Forelimb muscle (tissue), 1 donor: ENCODE results near the gene RESP18. TPM values are rescaled to one million over a fixed set of nuclear protein-coding genes. Genes with fewer than 3 reads are reported as not detected.
"Not testable (repeated sequence)": the region's sequence is repeated elsewhere in the genome, so short reads cannot be mapped to it uniquely, and the experiment has no call there.

Source experiments
- DNase-seq: peaks from one replicate; pipeline ENCODE4 v3.0.0-alpha.2; 2013; ENCODE audit warnings: low read depth
- polyA plus RNA-seq: library from polyadenylated mRNA; unstranded; fragments of 120-200 nt; gene quantifications from one replicate; pipeline ENCODE4 v1.2.1, GENCODE V29; 2013; ENCODE audit not compliant: insufficient read length

Gene RESP18
- polyA plus RNA-seq, 1 donor = not detected

DNA sequence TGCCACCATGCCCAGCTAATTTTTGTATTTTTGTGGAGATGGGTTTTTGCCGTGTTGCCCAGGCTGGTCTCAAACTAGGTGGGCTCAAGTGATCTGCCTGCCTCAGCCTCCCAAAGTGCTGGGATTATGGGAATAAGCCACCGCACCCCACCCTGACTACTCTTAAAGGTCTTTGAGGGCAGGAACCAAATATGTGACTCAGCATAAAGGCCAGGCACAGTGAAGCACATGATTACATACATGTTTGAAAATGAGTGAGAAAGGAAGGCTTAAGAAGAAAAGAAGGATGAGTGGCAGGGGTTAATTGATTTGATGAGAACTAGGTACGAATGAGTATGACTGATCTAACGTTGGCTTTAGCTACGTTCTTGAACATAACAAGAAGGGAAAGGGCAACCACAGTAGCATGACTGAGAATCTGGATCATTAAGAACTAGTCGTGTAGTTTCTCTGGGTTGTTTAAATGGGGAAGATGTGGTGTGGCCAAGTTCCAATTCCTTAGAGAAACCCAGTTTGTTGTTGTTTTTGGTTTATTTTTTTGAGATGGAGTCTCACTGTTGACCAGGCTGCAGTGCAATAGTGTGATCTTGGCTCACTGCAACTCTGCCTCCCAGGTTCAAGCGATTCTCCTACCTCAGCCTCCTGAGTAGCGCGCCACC, 6.8 kb downstream of the RESP18 start:
- no peak for DNase-seq

GRCh38 chr2:219325136-219325535, 7.4 kb downstream of the RESP18 start:
- DNase-seq = no peak

DNA sequence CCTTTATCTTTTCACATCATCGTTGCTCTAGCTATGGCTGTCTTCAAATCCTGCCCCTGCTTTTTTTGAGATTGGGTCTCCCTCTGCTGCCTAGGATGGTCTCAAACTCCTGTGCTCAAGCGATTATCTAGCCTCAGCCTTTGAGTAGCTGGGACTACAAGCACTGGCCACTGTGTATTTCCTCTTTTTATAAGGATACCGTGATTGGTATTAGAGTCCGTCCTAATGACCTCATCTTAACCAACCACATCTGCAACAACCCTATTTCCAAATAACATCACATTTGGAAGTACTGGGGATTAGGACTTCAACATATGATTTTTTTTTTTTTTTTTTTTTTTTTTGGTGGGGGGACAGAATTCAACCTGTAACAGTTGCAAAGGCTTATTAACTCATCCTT, 9.1 kb downstream of the RESP18 start:
- no peak for DNase-seq

GRCh38 chr2:219314804-219315468, 17.6 kb downstream of the RESP18 start:
- no peak for DNase-seq

DNA sequence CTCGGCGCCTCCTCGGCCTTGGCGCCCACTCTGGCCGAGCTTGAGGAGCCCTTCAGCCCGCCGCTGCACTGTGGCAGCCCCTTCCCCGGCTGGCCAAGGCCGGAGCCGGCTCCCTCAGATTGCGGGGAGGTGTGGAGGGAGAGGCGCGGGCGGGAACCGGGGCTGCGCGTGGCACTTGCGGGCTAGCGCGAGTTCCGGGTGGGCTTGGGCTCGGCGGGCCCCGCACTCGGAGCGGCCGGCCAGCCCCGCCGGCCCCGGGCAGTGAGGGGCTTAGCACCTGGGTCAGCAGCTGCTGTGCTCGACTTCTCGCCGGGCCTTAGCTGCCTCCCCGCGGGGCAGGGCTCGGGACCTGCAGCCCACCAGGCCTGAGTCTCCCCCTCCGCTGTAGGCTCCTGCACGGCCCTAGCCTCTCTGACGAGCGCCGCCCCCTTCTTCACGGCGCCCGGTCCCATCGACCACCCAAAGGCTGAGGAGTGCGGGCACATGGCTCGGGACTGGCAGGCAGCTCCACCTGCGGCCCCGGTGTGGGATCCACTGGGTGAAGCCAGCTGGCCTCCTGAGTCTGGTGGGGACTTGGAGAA, 19.8 kb downstream of the RESP18 start:
- DNase-seq = not testable (repeated sequence)

DNA sequence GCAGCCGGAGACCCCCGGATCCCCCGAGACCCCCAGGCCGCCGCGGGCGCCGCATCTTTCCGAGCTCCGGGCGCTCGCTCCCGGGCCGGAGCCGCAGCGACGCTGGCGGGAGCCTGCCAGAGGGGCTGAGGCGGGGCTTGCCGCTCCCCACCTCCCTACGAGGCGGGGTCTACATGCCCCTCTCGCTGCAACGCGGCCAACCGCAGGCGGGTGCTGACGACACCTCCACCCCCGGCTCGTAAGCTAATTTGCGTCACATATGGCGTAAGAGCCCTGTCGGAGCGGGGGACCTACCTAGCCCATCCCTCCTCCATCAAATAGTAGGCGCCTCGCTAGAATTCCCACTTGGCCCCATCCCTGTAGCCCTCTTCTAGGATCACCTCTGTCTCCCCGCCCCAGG, 23.3 kb downstream of the RESP18 start, which contains the start of gene PTPRN:
TSS of gene PTPRN (minus strand) at position 124 of the 400 bp plus-strand sequence. CDS start at position 55, 69 bp downstream.
- DNase-seq = no peak

DNA sequence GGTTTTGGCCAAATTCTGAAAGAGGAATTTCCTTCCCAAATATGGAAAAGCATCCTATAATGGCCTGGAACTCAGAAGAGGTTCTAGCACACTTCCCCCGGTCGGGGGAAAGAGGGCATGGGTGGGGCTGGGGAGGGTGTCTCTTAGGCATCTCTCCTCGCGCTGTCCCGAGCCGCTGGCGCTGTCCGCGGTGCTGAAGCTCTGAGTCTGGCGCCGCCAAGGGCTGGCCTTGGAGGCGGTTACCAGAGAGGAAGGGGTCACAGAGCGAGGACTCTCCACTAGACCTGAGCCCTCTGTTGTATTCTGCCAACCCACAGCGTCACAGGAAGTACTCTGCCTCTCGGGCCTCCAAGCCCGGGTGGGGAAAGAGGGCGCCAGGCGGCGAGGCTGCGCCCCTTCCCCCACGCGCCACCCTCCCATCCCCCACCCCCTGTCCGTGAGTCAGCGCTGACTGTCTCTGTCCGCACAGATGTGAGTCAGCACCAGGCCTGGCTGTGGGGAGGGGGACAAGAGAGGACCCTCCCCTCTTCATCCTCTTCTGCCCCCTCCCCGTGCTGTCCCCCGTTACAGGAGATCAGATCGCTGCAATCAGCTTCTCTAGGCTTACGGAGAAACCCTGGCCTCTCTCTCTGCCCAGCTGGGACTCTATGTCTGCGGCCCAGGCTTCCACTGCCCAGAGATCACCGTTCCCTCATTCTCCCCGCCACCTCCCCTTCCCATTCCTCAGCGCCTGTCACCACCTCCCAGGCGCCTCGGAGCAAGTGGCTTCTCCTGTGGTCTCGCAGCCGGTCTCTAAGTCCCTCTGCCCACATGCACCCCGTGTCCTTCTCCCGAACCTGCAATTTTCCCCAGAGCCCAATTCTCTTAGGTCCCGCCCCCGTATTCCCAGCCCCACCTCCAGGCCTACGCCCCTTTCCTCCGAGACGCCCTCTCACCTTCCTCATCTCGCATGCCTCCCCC, 24.1 kb downstream of the RESP18 start:
- DNase-seq = no peak

- DNase-seq = no peak
Observed at GRCh38 chr2:219306047-219306446, 26.5 kb downstream of the RESP18 start.

DNA sequence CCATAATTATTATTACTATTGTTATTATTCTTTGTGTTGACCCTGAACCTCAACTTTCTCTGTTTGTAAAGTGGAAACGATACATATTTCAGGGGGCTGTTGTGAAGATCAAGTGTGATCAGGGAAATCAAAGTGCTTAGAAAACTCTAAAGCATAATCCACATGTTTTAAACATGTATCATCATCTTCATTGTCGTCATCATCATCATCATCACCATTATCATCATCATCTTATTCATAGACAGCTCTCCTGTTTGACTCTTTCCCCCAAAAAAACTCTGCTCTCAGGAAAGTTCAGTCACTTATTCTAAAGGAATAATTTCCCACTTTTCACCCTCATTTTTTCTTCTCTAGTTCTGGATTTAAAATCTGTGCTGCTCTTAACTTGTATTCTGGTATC, 28.3 kb downstream of the RESP18 start:
- DNase-seq = no peak

DNA sequence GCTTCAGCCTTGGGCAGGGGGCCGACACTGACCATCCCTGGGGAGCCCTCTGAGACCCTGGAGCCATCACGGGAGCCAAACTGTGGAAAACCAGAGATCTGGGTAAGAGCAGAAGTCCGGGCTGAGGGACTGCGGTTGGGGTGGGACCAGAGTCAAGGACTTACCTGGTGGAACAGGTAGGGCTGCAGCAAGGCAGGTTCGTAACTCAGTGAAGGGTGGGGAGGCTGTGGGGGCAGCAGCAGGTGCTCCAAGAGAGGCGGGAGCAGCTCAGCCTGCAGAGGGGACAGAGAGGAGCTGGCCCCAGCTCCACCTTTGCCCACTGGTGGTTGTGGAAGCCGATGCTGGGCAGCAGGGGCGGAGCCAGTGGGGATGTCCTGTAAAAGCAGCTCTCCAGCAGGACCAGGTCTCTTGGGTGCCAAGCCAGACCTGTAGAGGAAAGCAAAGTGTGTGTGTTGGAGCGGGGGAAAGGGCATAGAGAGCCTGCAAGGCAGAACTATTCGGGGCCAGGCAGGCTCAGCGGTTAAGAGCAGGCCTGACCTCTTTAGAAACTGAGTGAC, 30.1 kb downstream of the RESP18 start:
- DNase-seq = no peak

GRCh38 chr2:219300022-219300421, 32.5 kb downstream of the RESP18 start:
- no peak for DNase-seq

- no peak for DNase-seq
Observed at GRCh38 chr2:219299372-219299760, 33.2 kb downstream of the RESP18 start.

DNA sequence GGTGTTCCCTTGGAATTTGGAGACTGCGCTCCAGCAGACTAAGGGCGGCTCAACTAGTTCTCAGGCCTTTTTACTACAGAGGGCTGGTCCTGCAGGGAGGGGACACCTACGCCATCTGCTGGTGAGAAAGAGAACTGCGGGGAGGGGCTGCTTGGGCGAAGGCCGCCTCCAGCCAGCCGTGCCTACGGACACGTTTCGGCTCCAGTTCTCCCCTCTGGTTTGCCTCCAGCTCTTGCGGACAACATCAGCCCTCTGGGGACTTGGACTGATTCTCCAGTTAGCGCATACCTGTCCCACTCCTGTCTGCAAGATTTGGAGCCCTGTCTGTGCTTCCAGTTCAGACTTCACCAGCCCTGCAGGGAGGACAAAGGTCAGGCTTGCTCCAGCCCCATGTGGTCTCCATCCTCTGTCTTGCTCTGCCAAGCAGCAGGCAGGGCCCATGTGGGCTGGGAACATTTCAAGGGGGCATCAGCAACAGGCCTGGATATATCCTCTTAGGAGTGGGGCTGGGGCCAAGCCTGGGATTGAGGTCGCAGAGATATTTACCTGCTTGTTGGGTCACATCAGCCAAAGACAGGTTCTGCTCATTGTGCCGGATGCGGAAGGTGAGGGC, 33.7 kb downstream of the RESP18 start:
- no peak for DNase-seq

DNA sequence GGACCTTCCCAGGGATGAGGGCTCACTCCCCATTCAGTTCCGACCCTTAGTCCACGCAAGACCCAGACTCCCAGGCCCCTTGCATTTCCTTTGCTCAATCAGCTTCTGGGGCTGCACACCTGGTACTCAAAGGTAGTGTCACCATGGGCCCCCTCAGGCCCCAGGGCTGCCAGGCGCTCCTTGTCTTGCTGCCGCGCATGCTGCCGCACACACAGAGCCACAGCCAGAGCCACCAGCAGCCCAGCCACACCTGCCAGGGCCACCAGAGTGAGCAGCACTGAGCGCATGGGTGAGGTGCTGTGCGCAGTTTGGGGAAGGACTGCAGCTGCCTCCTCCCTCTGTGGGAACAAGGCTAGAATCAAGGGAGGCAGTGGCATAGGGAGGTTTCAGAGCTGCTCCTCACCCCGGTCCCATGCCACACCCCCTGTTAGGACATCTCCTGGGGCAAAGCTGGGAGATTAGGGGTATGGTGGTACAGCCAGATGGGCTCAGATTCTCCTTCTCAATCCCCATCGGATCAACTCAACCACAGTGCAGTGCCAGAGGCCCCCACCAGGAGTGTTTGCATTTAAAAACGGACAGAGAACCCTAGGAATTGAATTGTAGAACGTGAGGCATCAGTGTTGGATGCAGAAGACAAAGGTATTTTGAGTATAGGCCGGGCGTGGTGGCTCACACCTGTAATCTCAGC, 34.6 kb downstream of the RESP18 start:
- no peak for DNase-seq

GRCh38 chr2:219296631-219297391, 35.7 kb downstream of the RESP18 start:
- no peak for DNase-seq

GRCh38 chr2:219296142-219296541, 36.4 kb downstream of the RESP18 start:
- no peak for DNase-seq

- no peak for DNase-seq
Observed at GRCh38 chr2:219294356-219295351, 37.9 kb downstream of the RESP18 start.

DNA sequence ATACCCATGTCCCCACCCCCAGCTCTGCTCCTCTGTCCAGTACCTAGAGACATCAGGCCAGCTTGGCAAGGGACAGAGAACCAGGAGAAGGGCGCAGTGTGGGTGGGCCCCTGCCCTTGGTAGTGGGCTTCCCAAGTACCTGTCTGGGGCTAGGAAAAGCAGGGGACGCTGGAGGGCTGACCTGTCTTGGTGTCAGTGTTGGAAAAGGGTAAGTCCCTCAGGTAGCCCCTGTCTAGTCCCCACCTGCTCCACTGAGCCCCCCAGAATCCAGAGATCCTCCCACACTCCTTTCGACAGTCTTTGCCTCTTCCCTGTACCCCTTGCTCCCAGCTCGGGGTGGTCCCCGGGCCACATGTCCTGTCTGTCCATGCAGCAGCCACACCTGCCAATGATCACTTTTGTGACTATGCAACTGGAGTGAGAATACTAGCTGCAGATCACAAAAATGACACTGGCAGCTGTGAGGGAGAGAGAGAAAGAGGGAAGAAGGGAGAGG, 38.8 kb downstream of the RESP18 start:
- no peak for DNase-seq
